ENCODE results near the gene DNMT1.
A peak's percentile ranks its signal among the peaks of the same experiment; 100 is the strongest.
"Not testable (repeated sequence)": the region's sequence is repeated elsewhere in the genome, so short reads cannot be mapped to it uniquely, and the experiment has no call there.

The DNMT1 gene

DNA sequence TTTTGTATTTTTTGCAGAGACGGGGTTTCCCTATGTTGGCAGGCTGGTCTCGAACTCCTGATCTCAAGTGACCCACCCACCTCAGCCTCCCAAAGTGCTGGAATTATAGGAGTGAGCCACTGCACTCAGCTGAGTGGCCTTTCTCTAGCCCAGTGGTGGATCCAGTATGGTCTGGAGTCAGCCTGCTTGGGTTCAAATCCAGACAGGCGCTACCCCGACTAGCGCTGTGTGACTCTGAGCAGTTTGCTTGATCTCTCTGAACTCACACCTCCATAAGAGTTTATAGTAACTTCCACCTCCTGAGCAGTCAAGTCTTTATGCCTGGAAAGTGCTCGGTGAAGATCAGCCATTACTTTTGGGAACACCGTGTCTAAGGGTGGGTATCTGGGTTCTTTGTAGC, 25.9 kb upstream of the DNMT1 start:
- no peak for DNase-seq

DNA sequence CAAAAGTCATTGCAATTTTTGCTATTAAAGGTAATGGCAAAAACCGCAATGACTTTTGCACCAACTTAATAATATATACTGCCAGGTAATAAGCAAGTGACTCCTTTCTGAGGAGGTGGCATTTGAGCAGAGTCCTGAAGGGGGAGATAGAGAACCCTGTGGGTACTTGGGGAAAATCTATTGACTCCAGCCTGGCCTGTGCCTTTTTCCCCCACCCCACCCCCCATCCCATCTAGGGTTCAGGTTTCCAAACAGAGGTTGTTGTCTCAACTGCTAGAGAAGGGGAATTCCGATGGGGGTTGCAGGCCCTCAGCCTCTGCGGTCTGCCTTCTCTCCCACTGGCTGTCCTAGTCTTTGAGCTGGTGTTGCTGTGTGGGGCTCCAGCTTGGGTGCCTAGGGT, 24.9 kb upstream of the DNMT1 start:
- peak; percentile 90 for DNase-seq

DNA sequence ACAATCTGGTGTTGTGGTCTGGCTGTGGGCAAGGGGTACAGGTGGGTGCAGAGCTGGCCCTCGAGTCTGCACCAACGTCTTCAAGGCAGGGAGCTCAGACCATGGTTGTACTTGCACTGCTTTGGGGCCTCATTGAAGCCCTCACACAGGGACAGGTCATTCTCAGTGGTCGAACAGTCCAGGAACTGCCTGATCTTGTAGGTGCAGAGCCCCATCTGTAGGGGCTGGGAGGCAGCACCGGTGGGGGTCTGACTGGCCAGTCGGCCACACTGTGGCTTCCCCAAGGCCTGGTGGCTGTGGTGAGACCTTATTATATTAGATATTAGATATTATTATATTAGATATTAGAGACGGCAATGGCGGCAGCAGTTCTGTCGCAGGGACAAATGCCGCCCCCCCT, 22.3 kb upstream of the DNMT1 start:
- DNase-seq: no peak

DNA sequence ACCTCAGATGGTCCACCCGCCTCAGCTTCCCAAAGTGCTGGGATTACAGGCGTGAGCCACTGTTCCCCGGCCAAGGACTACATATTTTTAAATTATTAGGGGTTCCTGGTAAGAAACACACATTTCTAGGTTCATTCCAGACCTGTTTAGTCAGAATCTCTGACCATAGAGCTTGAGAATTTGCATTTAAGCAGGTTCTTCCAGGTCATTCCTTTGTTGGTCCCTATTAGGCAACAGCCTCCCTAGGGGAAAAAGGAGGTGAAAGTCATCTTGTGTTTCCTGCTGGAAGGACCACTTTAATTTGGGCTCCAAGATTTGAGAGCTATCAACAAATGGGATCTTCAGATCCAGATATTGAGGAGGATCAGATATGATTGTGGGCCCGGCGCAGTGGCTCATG, 20.0 kb upstream of the DNMT1 start:
- no peak for DNase-seq

DNA sequence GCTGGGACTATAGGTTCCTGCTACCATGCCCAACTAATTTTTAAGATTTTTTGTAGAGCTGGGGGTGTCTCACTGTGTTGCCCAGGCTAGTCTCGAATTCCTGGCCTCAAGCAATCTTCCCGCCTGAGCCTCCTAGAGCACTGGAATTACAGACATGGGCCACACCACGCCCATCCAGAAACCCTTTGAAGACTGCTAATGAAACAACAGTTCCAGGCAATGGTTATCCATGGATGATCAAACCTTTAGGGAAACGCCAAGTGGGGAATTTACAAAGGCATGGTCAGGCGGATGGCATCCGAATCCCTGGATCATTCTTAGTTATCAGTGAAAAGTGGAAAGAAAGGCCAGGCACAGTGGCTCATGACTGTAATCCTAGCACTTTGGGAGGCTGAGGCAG, 16.9 kb upstream of the DNMT1 start:
- no peak for DNase-seq

DNA sequence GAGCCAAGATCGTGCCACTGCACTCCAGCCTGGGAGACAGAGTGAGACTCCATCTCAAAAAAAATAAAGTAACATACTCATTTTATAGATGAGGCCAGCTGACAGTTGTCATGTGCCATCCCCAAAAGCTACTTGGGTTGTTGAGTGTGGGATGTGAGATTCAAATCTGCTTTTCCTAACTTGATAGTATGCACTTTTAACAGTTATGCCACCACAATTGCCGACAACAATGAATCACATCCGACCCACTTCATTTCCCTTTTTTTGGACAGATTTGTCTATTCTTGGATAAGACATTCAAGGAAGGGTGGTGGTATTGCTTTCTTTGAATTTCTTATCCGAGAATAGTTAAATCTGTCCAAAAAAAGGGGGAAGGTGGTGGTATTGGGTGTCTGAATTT, 16.3 kb upstream of the DNMT1 start:
- no peak for DNase-seq

DNA sequence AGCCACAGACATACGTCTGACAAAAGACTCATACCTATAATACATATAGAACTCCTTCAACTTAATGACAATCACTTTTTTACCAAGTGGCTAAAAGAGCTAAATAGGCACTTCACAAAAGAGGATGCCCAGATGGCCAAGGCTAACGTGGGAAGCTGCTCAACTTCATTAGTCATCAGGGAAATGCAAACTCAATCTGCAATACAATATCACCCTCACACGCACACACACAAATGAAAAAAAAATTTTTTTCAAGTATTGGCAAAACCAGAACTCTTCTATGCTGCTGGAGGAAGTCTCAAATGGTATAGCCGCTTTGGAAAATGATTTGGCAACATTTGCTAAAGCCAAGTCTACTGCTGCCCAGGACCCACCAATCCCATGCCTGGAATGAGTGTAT, 14.6 kb upstream of the DNMT1 start:
- DNase-seq: peak; percentile 88

DNA sequence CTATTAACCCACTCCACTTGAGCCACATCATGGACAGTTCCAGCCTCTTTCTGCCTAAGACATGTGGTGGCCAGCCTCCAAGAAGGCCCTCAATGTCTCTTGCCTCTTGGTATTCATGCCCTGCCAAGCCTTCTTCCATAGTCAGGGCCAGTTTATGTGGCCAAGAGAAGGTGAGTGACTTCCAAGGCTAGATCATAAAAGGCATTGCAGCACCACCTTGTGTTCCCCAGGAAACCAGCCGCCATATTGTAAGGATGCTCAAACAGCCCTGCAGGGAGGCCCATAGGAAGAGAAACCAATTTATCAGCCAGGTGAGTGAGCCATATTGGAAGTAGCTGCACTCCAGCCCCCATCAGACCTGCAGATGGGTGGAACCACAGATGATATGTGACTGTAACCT, 12.3 kb upstream of the DNMT1 start:
- DNase-seq: peak; percentile 41

DNA sequence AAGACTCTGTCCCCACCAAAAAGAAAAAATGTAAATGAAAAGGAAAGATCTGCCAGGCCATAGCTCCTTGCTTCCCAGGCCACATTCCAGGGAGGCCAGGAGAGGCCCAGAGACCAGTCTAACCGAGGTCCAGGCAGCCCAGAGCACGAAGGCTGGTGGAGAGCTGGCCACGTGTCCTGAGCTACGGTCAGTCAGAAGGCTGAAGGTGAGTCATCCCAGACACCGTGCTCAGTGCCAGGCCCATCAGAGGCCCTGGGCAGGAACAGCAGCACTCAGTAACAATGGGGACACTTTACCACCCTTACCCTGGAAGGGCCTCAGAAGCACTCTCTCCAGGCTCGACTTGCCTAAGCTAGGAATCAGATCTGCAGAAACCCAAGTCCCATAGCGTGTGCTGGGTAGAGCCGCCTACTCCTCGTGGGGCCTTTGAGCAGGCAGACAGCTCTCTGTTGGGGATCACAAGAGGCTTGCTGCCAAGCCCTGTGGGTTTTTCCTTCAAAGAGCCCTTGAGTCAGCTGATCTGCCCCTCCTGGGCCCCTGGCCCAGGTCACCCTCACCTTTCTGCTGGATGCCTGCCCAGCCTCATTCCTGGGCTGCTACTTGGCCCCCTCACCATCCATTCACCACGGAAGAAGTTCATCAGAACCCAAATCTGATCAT, 11.6 kb upstream of the DNMT1 start:
- DNase-seq: peak; percentile 77

DNA sequence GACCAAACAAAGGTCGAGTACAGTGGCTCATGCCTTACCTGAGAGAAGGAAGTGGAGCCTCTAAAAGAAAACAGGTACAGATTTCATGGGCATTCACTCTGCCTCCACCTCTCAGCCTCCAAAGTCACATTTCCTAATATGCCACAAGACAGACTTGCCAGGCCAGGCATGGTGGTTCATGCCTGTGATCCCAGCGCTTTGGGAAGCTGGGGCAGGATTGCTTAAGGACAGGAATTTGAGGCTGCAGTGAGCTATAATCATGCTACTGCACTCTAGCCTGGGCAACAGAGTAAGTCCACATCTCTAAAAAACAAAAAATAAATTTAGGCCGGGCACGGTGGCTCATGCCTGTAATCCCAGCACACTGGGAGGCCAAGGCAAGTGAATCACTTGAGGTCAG, 10.9 kb upstream of the DNMT1 start:
- DNase-seq: peak; percentile 36

DNA sequence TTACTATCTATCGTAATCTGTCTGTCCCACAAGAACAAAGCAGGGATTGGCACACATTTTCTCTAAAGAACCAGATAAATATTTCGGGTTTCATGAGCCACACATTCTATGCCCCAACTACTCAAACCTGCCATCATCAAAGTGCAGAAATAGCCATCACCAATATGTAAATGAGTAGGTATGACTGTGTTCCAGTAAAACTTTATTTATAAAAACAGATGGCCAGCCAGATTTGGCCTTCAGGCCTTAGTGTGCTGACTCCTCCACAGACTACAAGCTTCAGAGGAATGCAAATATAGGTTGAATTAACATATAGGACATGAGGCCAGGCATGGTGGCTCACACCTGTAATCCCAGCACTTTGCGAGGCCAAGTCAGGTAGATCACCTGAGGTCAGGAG, 8.9 kb upstream of the DNMT1 start:
- DNase-seq: peak; percentile 13

DNA sequence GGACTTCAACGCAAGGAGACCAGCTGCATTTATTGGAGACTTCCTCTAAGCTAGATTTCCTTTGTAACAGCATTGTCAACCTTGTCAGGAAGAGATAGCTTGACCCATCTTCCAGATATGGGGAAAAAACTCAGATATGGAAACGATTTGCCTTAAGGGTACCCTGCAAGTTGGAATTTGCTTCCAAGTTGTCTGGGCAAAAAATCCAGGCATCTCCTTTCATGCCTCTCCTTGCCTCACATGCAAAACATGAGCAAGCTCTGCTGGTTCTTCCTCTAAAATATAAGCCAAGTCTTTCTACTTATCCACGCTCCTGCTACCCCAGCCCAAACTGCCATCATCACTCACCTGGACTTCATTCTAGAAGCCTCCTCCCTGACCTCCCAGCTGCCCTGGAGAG, 6.4 kb upstream of the DNMT1 start:
- no peak for DNase-seq

DNA sequence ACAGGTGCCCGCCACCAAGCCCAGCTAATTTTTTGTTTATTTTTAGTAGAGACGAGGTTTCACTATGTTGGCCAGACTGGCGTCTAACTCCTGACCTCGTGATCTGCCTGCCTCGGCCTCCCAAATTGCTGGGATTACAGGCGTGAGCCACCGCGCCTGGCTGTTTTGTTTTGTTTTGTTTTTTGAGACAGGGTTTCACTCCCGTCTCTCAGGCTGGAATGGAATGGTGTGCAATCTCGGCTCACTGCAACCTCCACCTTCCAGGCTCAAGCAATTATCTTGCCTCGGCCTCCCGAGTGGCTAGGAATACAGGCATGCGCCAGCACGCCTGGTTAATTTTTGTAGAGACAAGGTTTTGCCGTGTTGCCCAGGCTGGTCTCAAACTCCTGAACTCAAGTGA, 5.3 kb upstream of the DNMT1 start:
- DNase-seq: not testable (repeated sequence)

DNA sequence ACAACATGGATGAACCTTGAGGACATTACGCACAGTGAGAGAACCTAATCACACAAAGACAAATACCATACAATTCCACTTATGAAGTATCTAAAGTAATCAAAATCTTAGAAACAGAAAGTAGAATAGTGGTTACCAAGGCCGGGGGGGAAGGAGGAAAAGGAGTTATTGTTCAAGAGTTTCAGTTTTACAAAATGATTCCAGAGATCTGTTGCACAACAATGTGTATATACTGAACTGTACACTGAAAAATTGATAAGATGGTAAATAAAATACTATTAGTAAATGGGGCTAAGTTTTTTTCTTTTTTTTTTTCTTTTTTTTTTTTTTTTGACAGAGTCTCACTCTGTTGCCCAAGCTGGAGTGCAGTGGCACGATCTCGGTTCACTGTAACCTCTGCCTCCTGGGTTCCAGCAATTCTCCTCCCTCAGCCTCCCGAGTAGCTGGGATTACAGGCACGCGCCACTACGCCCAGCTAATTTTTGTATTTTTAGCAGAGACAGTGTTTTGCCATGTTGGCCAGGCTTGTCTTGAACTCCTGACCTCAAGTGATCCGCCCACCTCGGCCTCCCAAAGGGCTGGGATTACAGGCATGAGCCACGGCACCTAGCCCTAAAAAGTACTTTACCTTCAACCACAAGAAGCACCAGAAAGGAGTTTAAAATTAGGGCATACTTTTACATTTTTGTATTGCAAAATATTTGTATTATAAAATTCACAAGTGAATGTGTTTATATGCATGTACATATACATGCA, 4.3 kb upstream of the DNMT1 start:
- DNase-seq: not testable (repeated sequence)

DNA sequence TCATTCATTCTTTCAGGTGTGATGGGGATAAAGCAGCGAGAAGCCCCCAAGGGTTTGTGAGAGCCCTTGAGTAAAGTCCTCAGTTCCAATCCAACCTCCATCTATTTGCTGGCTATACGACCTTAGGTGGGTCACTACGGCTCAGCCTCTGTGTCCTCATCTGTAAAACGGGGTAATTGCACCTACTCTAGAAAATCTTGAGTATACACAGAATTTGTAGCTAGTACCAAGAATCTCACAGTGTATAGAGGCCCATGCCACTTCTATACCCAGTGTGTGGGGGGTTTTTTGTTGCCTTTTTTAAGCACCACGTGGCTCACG, 406 bp upstream of the DNMT1 start:
- no peak for DNase-seq

DNA sequence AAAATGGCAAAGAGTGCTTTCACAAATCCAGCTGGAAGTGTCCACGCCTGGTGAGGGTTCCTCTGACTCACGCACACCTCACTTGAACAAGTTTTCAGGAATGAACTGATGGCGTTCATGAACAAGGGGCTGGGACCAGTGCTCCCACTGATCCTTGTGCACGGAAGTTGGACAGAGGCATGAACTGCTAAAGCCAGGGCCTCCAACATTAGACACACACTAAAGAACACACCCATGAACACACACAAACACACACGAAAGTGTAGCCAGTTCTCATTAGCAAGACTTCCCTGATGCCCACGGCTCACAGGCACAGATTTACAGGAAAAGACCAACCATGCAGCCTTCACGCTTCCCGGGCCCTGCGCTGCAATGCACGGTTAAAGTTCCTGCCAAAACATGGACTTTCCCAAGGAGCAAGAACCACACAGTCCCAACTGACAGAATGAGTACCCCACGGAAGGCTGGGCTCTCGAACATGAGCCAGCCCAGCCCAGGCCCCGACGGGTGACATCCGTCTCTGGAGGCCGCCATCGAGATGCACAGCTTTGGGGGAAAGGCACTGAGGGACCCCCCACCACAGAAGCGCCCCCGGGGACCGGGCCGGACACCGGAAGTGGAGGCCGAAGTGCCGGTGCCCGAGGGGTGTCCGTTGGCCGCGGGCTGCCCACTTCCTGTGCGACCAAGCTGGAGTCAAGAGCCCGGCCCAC, 808 bp downstream of the DNMT1 start:
- peak; percentile 59 for DNase-seq

DNA sequence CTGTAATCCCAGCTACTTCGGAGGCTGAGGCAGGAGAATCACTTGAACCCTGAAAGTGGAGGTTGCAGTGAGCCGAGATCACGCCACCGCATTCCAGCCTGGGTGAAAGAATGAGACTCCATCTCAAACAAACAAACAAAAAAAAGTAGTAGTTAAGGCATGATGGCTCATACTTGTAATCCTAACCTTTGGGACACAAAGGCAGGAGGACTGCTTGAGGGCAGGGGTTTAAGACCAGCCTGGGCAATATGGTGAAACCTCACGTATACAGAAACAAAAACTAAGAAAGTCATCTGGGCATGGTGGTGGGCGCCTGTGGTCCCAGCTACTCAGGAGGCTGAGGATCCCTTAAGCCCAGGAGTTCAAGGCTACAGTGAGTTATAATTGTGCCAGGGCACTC, 1.8 kb downstream of the DNMT1 start:
- no peak for DNase-seq

DNA sequence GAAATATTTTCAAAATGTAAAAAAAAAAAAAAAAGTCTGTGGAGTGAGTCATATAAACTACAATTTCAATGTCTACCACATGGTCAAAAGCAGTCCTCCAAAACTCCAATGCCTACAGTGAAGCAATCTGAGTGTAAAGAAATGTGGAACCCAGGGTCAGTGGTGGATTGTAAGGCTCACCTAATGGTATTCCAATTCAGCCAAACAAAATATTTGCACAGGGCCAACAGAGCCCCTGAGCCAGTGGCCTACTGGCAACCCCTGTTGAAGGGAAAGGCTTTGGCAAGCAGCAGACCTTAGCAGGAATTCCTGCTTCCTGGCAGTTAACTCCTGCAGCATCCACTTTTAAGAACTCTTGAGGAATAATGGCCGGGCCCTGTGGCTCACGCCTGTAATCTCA, 3.4 kb downstream of the DNMT1 start:
- no peak for DNase-seq

DNA sequence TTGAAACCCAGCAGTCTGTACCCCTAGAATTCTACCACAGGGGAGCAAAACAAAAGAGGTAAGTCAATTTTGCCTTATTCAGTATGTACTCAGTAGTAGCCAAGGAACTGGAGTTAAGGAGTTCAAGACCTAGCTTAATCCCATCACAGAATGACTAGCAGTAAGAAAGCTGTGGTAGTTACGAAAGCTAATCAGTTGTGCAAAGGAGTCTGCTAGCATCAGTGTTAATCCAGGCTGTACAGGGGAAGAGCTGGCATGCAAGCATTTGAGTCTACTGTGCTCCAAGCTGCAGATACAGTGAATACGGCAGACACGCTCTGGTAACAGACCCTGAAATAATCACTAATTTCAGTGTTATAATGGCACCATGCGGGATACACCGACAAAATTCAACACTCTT, 4.7 kb downstream of the DNMT1 start:
- DNase-seq: no peak

DNA sequence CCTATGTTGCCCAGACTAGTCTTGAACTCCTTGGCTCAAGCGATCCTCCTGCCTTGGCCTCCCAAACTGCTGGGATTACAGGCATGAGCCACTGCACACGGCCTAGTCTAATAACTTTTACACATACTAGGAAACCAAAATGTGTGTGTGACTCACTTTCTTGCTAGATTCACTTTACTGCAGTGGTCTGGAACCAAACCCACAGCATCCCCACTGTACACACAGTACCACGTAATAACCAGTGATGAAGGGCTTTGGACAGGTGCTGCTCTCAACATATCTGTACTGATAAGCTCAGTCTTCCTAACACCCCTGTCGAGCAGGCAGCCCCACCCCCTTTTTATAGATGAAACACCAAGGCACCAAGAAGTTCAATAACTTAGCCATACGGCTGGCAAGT, 5.1 kb downstream of the DNMT1 start:
- no peak for DNase-seq

DNA sequence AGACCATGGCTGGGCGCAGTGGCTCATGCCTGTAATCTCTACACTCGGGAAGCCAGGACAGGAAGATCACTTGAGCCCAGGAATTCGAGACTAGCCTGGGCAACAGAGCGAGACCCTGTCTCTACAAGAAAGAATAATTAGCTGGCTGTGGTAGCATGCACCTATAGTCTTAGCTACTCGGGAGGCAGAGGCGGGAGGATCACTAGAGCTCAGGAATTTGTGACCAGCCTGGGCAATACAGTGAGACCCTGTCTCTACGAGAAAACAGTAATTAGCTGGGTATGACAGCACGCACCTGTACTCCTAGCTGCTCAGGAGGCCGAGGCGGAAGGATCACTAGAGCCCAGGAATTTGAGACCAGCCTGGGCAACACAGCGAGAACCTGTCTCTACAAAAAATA, 7.4 kb downstream of the DNMT1 start:
- no peak for DNase-seq

DNA sequence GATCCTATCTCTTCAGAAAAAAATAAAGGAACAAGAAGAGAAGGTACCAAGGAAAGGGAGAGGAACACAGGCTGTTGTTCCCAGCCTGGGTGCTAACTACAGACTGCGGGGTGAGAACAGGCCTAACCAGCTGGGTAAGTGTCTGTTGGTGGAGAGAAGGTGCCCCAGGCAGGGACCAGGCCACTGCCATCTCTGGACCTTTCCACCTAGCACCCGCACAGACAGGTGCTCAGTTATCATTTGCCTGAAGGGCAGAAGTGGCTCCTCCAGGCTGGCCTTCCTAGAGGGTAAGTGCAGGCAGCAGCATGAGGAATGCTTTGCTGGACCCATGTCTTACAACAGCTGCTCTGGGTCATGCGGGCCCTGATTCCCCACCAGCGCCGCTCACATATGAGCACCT, 10.1 kb downstream of the DNMT1 start:
- peak; percentile 64 for DNase-seq

DNA sequence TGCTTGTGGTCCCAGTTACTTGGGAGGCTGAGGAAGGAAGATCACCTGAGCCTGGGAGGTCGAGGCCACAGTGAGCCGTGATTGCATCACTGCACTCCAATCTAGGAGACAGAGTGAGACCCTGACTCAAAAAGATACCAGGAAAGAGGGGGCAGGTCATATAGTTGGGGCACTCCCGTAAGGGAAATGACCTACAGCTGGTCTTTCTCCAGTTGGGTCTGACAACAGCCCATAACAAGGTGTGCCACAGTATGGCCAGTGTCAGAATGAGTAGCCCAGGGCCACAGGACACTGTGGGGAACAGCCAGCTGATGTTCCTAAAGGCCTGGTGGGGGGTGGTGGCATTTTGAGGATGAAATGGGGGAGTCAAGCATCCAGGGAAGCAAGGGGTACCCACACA, 10.8 kb downstream of the DNMT1 start:
- DNase-seq: no peak

DNA sequence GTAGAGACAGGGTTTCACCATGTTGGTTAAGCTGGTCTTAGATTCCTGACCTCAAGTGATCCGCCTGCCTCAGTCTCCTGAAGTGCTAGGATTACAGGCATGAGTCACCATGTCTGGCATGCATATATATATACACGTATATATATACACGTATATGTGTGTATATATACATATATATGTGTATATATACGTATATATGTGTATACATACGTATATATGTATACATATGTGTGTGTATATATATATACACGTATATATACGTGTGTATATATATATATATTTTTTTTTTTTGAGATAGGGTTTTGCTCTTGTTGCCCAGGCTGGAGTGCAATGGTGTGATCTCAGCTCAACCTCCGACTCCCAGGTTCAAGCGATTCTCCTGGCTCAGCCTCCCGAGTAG, 11.9 kb downstream of the DNMT1 start:
- DNase-seq: no peak

DNA sequence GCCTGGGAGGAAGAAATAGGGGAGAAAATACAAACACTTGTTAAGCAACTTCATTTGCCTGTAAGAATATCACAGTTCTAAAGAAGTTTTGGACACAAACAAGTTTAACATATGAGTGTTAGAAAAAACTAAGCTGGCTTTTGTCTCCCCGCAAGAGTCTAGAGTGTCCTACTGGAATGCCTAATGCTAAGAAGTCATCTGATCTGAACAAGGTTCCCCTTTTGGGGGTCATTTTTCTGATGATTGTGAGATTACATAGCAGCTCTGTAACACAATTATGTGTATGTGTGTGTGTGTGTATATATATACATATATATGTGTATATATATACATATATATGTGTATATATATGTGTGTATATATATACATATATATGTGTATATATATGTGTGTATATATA, 12.7 kb downstream of the DNMT1 start:
- no peak for DNase-seq
